ENCODE data around the gene CSF2. TPM values are rescaled to one million over a fixed set of nuclear protein-coding genes. Genes with fewer than 3 reads are reported as not detected.

The CSF2 gene
- total RNA-seq, 1 donor from 2014 or later, result not detected

- DNase-seq, result no peak
- TF ChIP-seq, protein P1, sequence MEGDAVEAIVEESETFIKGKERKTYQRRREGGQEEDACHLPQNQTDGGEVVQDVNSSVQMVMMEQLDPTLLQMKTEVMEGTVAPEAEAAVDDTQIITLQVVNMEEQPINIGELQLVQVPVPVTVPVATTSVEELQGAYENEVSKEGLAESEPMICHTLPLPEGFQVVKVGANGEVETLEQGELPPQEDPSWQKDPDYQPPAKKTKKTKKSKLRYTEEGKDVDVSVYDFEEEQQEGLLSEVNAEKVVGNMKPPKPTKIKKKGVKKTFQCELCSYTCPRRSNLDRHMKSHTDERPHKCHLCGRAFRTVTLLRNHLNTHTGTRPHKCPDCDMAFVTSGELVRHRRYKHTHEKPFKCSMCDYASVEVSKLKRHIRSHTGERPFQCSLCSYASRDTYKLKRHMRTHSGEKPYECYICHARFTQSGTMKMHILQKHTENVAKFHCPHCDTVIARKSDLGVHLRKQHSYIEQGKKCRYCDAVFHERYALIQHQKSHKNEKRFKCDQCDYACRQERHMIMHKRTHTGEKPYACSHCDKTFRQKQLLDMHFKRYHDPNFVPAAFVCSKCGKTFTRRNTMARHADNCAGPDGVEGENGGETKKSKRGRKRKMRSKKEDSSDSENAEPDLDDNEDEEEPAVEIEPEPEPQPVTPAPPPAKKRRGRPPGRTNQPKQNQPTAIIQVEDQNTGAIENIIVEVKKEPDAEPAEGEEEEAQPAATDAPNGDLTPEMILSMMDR (IDR thresholded peaks at IDR 0.05; ENCODE audit: partially characterized antibody, unreplicated experiment), result no peak
- Mint-ChIP-seq H3K27me3 (ENCODE audit: unreplicated experiment) (peaks cover 8% of the 10 kb centered on the region), H3K4me1 (ENCODE audit: low read depth, unreplicated experiment) (no peaks in the 10 kb centered on the region), H3K9me3 (ENCODE audit: unreplicated experiment) (peaks cover 7% of the 10 kb centered on the region), H3K27ac (ENCODE audit: unreplicated experiment) (no peak overlapping the region), H3K36me3 (ENCODE audit: unreplicated experiment) (no peaks in the 10 kb centered on the region), H3K4me3 (ENCODE audit: unreplicated experiment) (no peak overlapping the region)
These were observed 7.0 kb downstream of the CSF2 start for GRCh38 chr5:132080595-132080994.

- no peak overlapping the region for H3K27ac Mint-ChIP-seq (ENCODE audit: unreplicated experiment)
- no peak overlapping the region for H3K4me3 Mint-ChIP-seq (ENCODE audit: unreplicated experiment)
- H3K4me1 Mint-ChIP-seq (ENCODE audit: low read depth, unreplicated experiment), result no peaks in the 10 kb centered on the region
- no peak for DNase-seq
- peaks cover 8% of the 10 kb centered on the region for H3K27me3 Mint-ChIP-seq (ENCODE audit: unreplicated experiment)
- no peaks in the 10 kb centered on the region for H3K36me3 Mint-ChIP-seq (ENCODE audit: unreplicated experiment)
- TF ChIP-seq, protein P1 (IDR thresholded peaks at IDR 0.05; ENCODE audit: partially characterized antibody, unreplicated experiment), result no peak
- peaks cover 7% of the 10 kb centered on the region for H3K9me3 Mint-ChIP-seq (ENCODE audit: unreplicated experiment)
These were observed 7.9 kb downstream of the CSF2 start for GRCh38 chr5:132081458-132081857.

- Mint-ChIP-seq H3K36me3 (ENCODE audit: unreplicated experiment) (no peaks in the 10 kb centered on the region), H3K4me1 (ENCODE audit: low read depth, unreplicated experiment) (no peaks in the 10 kb centered on the region), H3K27me3 (ENCODE audit: unreplicated experiment) (peaks cover 8% of the 10 kb centered on the region), H3K9me3 (ENCODE audit: unreplicated experiment) (peaks cover 7% of the 10 kb centered on the region), H3K4me3 (ENCODE audit: unreplicated experiment) (no peak overlapping the region), H3K27ac (ENCODE audit: unreplicated experiment) (no peak overlapping the region)
- DNase-seq, result no peak
- TF ChIP-seq, protein P1 (IDR thresholded peaks at IDR 0.05; ENCODE audit: partially characterized antibody, unreplicated experiment), result no peak
These were observed 8.9 kb downstream of the CSF2 start for GRCh38 chr5:132082329-132083023.

- Mint-ChIP-seq H3K27me3 (ENCODE audit: unreplicated experiment) (peaks cover 8% of the 10 kb centered on the region), H3K4me1 (ENCODE audit: low read depth, unreplicated experiment) (no peaks in the 10 kb centered on the region), H3K36me3 (ENCODE audit: unreplicated experiment) (no peaks in the 10 kb centered on the region), H3K4me3 (ENCODE audit: unreplicated experiment) (no peak overlapping the region), H3K27ac (ENCODE audit: unreplicated experiment) (no peak overlapping the region), H3K9me3 (ENCODE audit: unreplicated experiment) (peaks cover 7% of the 10 kb centered on the region)
- TF ChIP-seq, protein P1 (IDR thresholded peaks at IDR 0.05; ENCODE audit: partially characterized antibody, unreplicated experiment), result no peak
- no peak for DNase-seq
These were observed 9.6 kb downstream of the CSF2 start for GRCh38 chr5:132083071-132083678.

GRCh38 chr5:132085686-132086085 lies 12.1 kb downstream of the CSF2 start:
- DNase-seq, result no peak
- H3K4me1 Mint-ChIP-seq (ENCODE audit: low read depth, unreplicated experiment), result no peaks in the 10 kb centered on the region
- no peaks in the 10 kb centered on the region for H3K36me3 Mint-ChIP-seq (ENCODE audit: unreplicated experiment)
- H3K4me3 Mint-ChIP-seq (ENCODE audit: unreplicated experiment), result no peak overlapping the region
- TF ChIP-seq, protein P1 (IDR thresholded peaks at IDR 0.05; ENCODE audit: partially characterized antibody, unreplicated experiment), result no peak
- no peak overlapping the region for H3K27ac Mint-ChIP-seq (ENCODE audit: unreplicated experiment)
- H3K27me3 Mint-ChIP-seq (ENCODE audit: unreplicated experiment), result peaks cover 3% of the 10 kb centered on the region
- H3K9me3 Mint-ChIP-seq (ENCODE audit: unreplicated experiment), result peaks cover 1% of the 10 kb centered on the region

Data from glutamatergic neuron (in vitro differentiated cells).